ENCODE measurements around the gene PDE7B.

PDE7B gene

DNA sequence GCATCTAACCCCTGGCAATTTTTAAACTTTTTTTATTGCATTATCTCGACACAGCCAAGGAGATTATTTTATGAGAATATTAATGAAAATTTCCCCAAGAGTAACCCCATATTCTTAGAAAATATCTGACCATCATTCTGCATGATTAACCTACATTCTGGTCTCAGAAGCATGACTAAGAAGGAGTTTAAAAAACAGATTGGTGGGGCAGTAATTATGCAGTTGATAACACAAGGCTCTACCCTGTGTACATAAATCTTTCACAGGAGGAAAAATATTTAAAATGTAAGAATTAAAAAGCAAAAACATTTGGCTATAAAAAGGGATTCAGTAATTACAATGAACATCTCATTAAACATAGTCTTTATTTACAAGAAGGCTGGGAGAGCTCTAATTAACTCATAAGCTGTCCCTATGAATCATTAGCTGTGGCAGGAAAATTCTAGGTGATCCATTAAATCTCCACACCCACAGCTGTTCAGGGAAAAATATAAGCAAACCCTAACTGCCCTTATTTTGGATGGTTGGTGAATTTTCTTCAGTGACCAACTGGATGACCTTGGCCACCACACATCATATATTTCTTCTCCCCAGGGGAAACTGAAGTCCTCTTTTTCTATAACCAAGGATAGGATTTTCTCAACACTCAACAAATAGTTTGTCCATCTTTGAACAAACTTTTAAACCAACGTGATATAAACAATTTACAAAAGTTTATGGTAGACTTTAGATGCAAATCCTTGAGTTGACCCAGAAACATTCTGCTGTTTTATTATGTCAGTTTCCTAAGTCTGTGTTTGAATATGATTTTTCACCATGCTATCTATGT is 59.5 kb downstream of the PDE7B start:
- Histone ChIP-seq H3K36me3 (ENCODE audit: control insufficient read depth, insufficient read depth, low read length) (no peaks in the 10 kb centered on the region), H4K5ac (ENCODE audit: low read length) (no peak overlapping the region), H3K4me1 (ENCODE audit: control insufficient read depth, low read depth, low read length) (no peaks in the 10 kb centered on the region), H3K23ac (ENCODE audit: low read length) (no peak overlapping the region), H4K8ac (ENCODE audit: low read depth, low read length) (no peak overlapping the region), H2BK120ac (ENCODE audit: low read depth, low read length) (no peak overlapping the region), H3K4me2 (ENCODE audit: low read length) (no peak overlapping the region), H3K27ac (ENCODE audit: low read depth, low read length) (no peak overlapping the region), H3K79me1 (ENCODE audit: low read length) (no peaks in the 10 kb centered on the region), H3K56ac (ENCODE audit: low read length) (no peak overlapping the region), H3K4ac (ENCODE audit: low read depth, low read length) (no peak overlapping the region), H2BK5ac (ENCODE audit: low read length) (no peak overlapping the region), H3K18ac (ENCODE audit: low read length) (no peak overlapping the region), H2BK15ac (replicated peaks; ENCODE audit: low read depth) (no peak overlapping the region), H3K27me3 (ENCODE audit: insufficient read depth, low read length, poor library complexity) (no peaks in the 10 kb centered on the region), H3K9ac (ENCODE audit: low read length) (no peak overlapping the region), H3K79me2 (ENCODE audit: control insufficient read depth, insufficient read depth, low read length) (no peaks in the 10 kb centered on the region), H2AK5ac (ENCODE audit: low read length) (no peak overlapping the region), H3K4me3 (ENCODE audit: low read length) (no peak overlapping the region)
- no CpG with 5 or more reads among the region's 2 CpGs for WGBS (ENCODE audit: extremely low coverage, insufficient coverage, low lambda C conversion rate)
- no peak for DNase-seq

DNA sequence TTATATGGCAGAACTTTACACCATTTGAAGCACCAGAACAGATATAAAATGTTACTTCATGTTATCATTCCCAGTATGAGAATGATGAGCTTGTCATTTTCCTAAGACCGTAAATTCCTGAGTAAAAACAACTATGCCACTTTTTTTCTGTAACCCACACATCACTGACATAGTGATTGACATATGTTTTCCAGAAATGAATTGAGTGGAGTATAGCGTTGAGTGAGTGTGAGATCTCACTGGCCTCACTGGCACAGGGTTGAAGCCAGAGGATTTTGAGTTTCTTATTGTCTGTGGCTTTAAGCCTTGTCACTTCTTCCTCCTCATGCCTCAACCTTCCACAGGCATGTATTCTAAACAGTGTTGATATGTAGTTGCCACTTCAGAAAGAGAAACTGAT is 62.3 kb downstream of the PDE7B start:
- peak overlapping the region; percentile 36 for H2BK15ac ChIP-seq (replicated peaks; ENCODE audit: low read depth)
- H3K27ac ChIP-seq (ENCODE audit: low read depth, low read length): no peak overlapping the region
- no peak overlapping the region for H3K23ac ChIP-seq (ENCODE audit: low read length)
- no peaks in the 10 kb centered on the region for H3K79me2 ChIP-seq (ENCODE audit: control insufficient read depth, insufficient read depth, low read length)
- no peak overlapping the region for H2BK5ac ChIP-seq (ENCODE audit: low read length)
- H3K18ac ChIP-seq (ENCODE audit: low read length): no peak overlapping the region
- no peak overlapping the region for H2AK5ac ChIP-seq (ENCODE audit: low read length)
- no peaks in the 10 kb centered on the region for H3K4me1 ChIP-seq (ENCODE audit: control insufficient read depth, low read depth, low read length)
- WGBS (ENCODE audit: extremely low coverage, insufficient coverage, low lambda C conversion rate): no CpG with 5 or more reads among the region's 2 CpGs
- H3K4ac ChIP-seq (ENCODE audit: low read depth, low read length): no peak overlapping the region
- no peak overlapping the region for H2BK120ac ChIP-seq (ENCODE audit: low read depth, low read length)
- no peak for DNase-seq
- no peak overlapping the region for H4K8ac ChIP-seq (ENCODE audit: low read depth, low read length)
- H3K79me1 ChIP-seq (ENCODE audit: low read length): no peaks in the 10 kb centered on the region
- no peak overlapping the region for H4K5ac ChIP-seq (ENCODE audit: low read length)
- no peaks in the 10 kb centered on the region for H3K36me3 ChIP-seq (ENCODE audit: control insufficient read depth, insufficient read depth, low read length)
- no peak overlapping the region for H3K4me2 ChIP-seq (ENCODE audit: low read length)
- no peak overlapping the region for H3K4me3 ChIP-seq (ENCODE audit: low read length)
- no peaks in the 10 kb centered on the region for H3K27me3 ChIP-seq (ENCODE audit: insufficient read depth, low read length, poor library complexity)
- no peak overlapping the region for H3K56ac ChIP-seq (ENCODE audit: low read length)
- no peak overlapping the region for H3K9ac ChIP-seq (ENCODE audit: low read length)

- Histone ChIP-seq H3K27ac (ENCODE audit: low read depth, low read length) (no peak overlapping the region), H3K4me2 (ENCODE audit: low read length) (no peak overlapping the region), H3K4me1 (ENCODE audit: control insufficient read depth, low read depth, low read length) (no peaks in the 10 kb centered on the region), H3K9ac (ENCODE audit: low read length) (no peak overlapping the region), H3K23ac (ENCODE audit: low read length) (no peak overlapping the region), H2BK120ac (ENCODE audit: low read depth, low read length) (no peak overlapping the region), H3K79me2 (ENCODE audit: control insufficient read depth, insufficient read depth, low read length) (no peaks in the 10 kb centered on the region), H3K56ac (ENCODE audit: low read length) (no peak overlapping the region), H3K36me3 (ENCODE audit: control insufficient read depth, insufficient read depth, low read length) (no peaks in the 10 kb centered on the region), H2BK15ac (replicated peaks; ENCODE audit: low read depth) (no peak overlapping the region), H2BK5ac (ENCODE audit: low read length) (no peak overlapping the region), H3K27me3 (ENCODE audit: insufficient read depth, low read length, poor library complexity) (no peaks in the 10 kb centered on the region), H4K5ac (ENCODE audit: low read length) (no peak overlapping the region), H3K4ac (ENCODE audit: low read depth, low read length) (no peak overlapping the region), H2AK5ac (ENCODE audit: low read length) (no peak overlapping the region), H3K4me3 (ENCODE audit: low read length) (no peak overlapping the region), H4K8ac (ENCODE audit: low read depth, low read length) (no peak overlapping the region), H3K18ac (ENCODE audit: low read length) (no peak overlapping the region), H3K79me1 (ENCODE audit: low read length) (no peaks in the 10 kb centered on the region)
- DNase-seq: no peak
- WGBS (ENCODE audit: extremely low coverage, insufficient coverage, low lambda C conversion rate): no CpG with 5 or more reads among the region's 4 CpGs
Measured at GRCh38 chr6:135919026-135919425, 67.5 kb downstream of the PDE7B start.

DNA sequence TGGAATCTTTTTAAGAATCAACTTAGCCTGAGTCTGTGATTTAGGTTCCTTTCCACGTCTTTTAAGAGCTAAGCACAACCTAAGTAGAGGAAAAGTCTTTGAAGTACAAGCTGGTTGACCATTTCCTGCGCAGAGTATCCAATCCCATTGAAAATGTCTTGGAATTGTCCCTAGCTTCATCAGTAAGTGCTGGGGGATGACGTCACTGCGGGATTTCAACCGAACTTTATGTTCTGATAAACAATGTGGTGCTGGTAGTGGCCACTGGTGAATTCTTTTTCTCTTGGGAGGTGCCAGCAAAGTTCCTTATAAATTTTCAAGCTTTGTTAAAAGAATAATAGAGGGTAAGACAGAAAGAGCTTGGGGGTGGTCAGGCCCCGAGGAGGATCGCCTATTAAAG is 69.2 kb downstream of the PDE7B start:
- no CpG with 5 or more reads among the region's 7 CpGs for WGBS (ENCODE audit: extremely low coverage, insufficient coverage, low lambda C conversion rate)
- no peak overlapping the region for H3K27ac ChIP-seq (ENCODE audit: low read depth, low read length)
- H3K79me2 ChIP-seq (ENCODE audit: control insufficient read depth, insufficient read depth, low read length): no peaks in the 10 kb centered on the region

GRCh38 chr6:135921188-135921587 is 69.7 kb downstream of the PDE7B start:
- no CpG with 5 or more reads among the region's 2 CpGs for WGBS (ENCODE audit: extremely low coverage, insufficient coverage, low lambda C conversion rate)

More for the DNA sequence above, 69.2 kb downstream of the PDE7B start:
- Histone ChIP-seq H3K4ac (ENCODE audit: low read depth, low read length) (no peak overlapping the region), H3K4me1 (ENCODE audit: control insufficient read depth, low read depth, low read length) (no peaks in the 10 kb centered on the region), H3K23ac (ENCODE audit: low read length) (no peak overlapping the region), H2BK5ac (ENCODE audit: low read length) (no peak overlapping the region), H4K8ac (ENCODE audit: low read depth, low read length) (no peak overlapping the region), H3K18ac (ENCODE audit: low read length) (peak overlapping the region; percentile 10), H3K56ac (ENCODE audit: low read length) (no peak overlapping the region), H2BK120ac (ENCODE audit: low read depth, low read length) (no peak overlapping the region), H2AK5ac (ENCODE audit: low read length) (no peak overlapping the region), H3K79me1 (ENCODE audit: low read length) (no peaks in the 10 kb centered on the region), H3K9ac (ENCODE audit: low read length) (no peak overlapping the region), H3K4me2 (ENCODE audit: low read length) (no peak overlapping the region), H2BK15ac (replicated peaks; ENCODE audit: low read depth) (peak overlapping the region; percentile 45), H3K27me3 (ENCODE audit: insufficient read depth, low read length, poor library complexity) (no peaks in the 10 kb centered on the region), H3K36me3 (ENCODE audit: control insufficient read depth, insufficient read depth, low read length) (no peaks in the 10 kb centered on the region), H4K5ac (ENCODE audit: low read length) (no peak overlapping the region), H3K4me3 (ENCODE audit: low read length) (no peak overlapping the region)
- DNase-seq: no peak

GRCh38 chr6:135922174-135922573 is 70.7 kb downstream of the PDE7B start:
- Histone ChIP-seq H3K79me1 (ENCODE audit: low read length) (no peaks in the 10 kb centered on the region), H3K18ac (ENCODE audit: low read length) (no peak overlapping the region), H2BK120ac (ENCODE audit: low read depth, low read length) (no peak overlapping the region), H2AK5ac (ENCODE audit: low read length) (no peak overlapping the region), H3K56ac (ENCODE audit: low read length) (no peak overlapping the region), H3K9ac (ENCODE audit: low read length) (no peak overlapping the region), H4K5ac (ENCODE audit: low read length) (no peak overlapping the region), H3K36me3 (ENCODE audit: control insufficient read depth, insufficient read depth, low read length) (no peaks in the 10 kb centered on the region), H3K4ac (ENCODE audit: low read depth, low read length) (no peak overlapping the region), H3K27ac (ENCODE audit: low read depth, low read length) (no peak overlapping the region), H3K79me2 (ENCODE audit: control insufficient read depth, insufficient read depth, low read length) (no peaks in the 10 kb centered on the region), H3K4me1 (ENCODE audit: control insufficient read depth, low read depth, low read length) (no peaks in the 10 kb centered on the region), H2BK15ac (replicated peaks; ENCODE audit: low read depth) (no peak overlapping the region), H4K8ac (ENCODE audit: low read depth, low read length) (no peak overlapping the region), H3K4me2 (ENCODE audit: low read length) (no peak overlapping the region), H2BK5ac (ENCODE audit: low read length) (no peak overlapping the region), H3K27me3 (ENCODE audit: insufficient read depth, low read length, poor library complexity) (no peaks in the 10 kb centered on the region), H3K23ac (ENCODE audit: low read length) (no peak overlapping the region), H3K4me3 (ENCODE audit: low read length) (no peak overlapping the region)
- DNase-seq: peak; percentile 80

More at GRCh38 chr6:135921188-135921587, 69.7 kb downstream of the PDE7B start:
- Histone ChIP-seq H3K4me3 (ENCODE audit: low read length) (no peak overlapping the region), H3K79me2 (ENCODE audit: control insufficient read depth, insufficient read depth, low read length) (no peaks in the 10 kb centered on the region), H4K5ac (ENCODE audit: low read length) (no peak overlapping the region), H2BK120ac (ENCODE audit: low read depth, low read length) (no peak overlapping the region), H3K4me1 (ENCODE audit: control insufficient read depth, low read depth, low read length) (no peaks in the 10 kb centered on the region), H3K4me2 (ENCODE audit: low read length) (no peak overlapping the region), H3K9ac (ENCODE audit: low read length) (no peak overlapping the region), H3K23ac (ENCODE audit: low read length) (no peak overlapping the region), H2AK5ac (ENCODE audit: low read length) (no peak overlapping the region), H3K56ac (ENCODE audit: low read length) (no peak overlapping the region), H3K79me1 (ENCODE audit: low read length) (no peaks in the 10 kb centered on the region), H4K8ac (ENCODE audit: low read depth, low read length) (no peak overlapping the region), H3K27me3 (ENCODE audit: insufficient read depth, low read length, poor library complexity) (no peaks in the 10 kb centered on the region), H3K18ac (ENCODE audit: low read length) (no peak overlapping the region), H2BK5ac (ENCODE audit: low read length) (no peak overlapping the region), H3K27ac (ENCODE audit: low read depth, low read length) (no peak overlapping the region), H3K36me3 (ENCODE audit: control insufficient read depth, insufficient read depth, low read length) (no peaks in the 10 kb centered on the region), H3K4ac (ENCODE audit: low read depth, low read length) (no peak overlapping the region), H2BK15ac (replicated peaks; ENCODE audit: low read depth) (peak overlapping the region; percentile 98)
- DNase-seq: no peak
